Measurements from ENCODE around the gene MED12L.

MED12L gene

DNA sequence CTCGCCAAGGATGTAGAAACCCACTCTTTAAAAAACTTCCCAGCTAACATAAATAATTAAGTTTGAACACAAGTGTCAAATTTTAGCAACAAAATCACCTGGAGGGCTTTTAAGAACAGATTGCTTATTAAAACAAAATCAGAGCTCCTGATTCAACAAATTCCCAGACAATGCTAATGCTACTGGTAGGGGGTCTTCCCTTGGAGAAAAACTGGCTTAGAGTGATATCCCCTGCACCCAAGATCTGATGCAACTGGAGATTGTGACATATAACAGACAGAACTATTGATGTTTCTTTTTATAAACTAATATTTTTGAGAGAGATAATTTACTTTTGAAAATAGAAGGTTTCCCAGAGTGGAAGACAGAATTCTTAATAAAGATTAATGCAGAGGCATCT is 355.5 kb downstream of the MED12L start:
- Mint-ChIP-seq H3K9me3 (peaks cover 9% of the 10 kb centered on the region), H3K4me3 (no peak overlapping the region), H3K27me3 (ENCODE audit: low read depth) (no peaks in the 10 kb centered on the region), H3K4me1 (no peaks in the 10 kb centered on the region), H3K36me3 (ENCODE audit: low read depth) (no peaks in the 10 kb centered on the region), H3K27ac (no peak overlapping the region)
- TF ChIP-seq, protein P1, sequence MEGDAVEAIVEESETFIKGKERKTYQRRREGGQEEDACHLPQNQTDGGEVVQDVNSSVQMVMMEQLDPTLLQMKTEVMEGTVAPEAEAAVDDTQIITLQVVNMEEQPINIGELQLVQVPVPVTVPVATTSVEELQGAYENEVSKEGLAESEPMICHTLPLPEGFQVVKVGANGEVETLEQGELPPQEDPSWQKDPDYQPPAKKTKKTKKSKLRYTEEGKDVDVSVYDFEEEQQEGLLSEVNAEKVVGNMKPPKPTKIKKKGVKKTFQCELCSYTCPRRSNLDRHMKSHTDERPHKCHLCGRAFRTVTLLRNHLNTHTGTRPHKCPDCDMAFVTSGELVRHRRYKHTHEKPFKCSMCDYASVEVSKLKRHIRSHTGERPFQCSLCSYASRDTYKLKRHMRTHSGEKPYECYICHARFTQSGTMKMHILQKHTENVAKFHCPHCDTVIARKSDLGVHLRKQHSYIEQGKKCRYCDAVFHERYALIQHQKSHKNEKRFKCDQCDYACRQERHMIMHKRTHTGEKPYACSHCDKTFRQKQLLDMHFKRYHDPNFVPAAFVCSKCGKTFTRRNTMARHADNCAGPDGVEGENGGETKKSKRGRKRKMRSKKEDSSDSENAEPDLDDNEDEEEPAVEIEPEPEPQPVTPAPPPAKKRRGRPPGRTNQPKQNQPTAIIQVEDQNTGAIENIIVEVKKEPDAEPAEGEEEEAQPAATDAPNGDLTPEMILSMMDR (IDR thresholded peaks at IDR 0.05; ENCODE audit: unreplicated experiment in 3 of 3), result no peak

DNA sequence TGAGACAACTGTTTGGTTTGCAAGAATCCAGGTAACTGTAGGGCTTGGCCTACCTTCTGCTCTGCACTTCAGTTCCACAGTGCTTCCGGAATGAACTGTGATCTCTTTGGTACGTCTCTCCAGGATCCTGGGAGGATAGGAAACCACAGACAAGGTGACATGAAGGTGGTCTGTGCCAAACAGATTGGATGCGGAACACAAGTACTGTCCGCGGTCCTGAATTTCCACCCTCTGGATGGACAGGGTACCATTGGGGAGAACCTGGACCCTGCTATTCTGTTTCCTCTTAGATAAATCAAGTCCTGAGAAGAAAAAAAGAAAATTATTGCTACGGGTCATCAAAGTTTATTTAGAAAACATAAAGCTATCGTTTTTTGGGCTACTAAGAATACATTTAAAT is 358.1 kb downstream of the MED12L start:
- Mint-ChIP-seq H3K27ac (no peak overlapping the region), H3K27me3 (ENCODE audit: low read depth) (no peaks in the 10 kb centered on the region), H3K4me1 (no peaks in the 10 kb centered on the region), H3K4me3 (no peak overlapping the region), H3K36me3 (ENCODE audit: low read depth) (no peaks in the 10 kb centered on the region), H3K9me3 (peaks cover 14% of the 10 kb centered on the region)
- TF ChIP-seq, protein P1 (IDR thresholded peaks at IDR 0.05; ENCODE audit: unreplicated experiment in 3 of 3), result no peak

DNA sequence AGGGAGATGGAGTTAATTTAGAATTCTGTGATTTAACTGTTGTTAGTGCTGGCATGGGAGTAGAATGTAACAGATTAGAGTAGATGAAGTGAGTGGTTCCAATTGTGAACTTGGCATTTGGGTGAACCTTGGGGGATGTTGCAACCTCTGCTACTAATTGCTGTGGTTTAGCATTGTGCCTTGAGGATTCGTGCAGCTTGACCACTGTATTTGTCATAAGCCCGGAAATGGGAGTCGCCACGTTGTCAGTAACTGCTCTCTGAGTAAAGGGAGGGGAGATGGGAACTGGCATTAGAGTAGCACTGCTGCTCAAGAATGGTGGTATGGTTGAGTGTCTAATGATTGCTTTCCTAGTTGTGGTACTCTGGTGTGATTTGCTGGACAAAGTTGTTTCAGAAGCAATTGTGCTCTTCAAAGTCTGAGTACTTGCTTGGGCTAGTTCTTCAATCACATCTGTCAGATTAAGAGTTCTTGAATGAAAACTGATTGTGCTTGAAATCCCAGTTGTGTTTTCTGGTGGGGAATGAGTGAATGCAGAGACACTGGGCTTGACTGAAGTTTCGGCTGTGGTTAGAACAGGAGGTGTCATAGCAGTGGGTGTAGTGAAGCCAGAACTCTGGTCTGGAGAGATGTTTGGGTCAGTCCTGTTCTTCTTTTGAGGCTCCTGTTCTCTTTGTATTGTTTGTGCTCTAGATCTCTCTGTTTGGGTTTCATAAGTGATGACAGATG is 360.0 kb downstream of the MED12L start:
- Mint-ChIP-seq H3K27me3 (ENCODE audit: low read depth) (no peaks in the 10 kb centered on the region), H3K27ac (no peak overlapping the region), H3K9me3 (peaks cover 14% of the 10 kb centered on the region), H3K4me1 (no peaks in the 10 kb centered on the region), H3K36me3 (ENCODE audit: low read depth) (no peaks in the 10 kb centered on the region), H3K4me3 (no peak overlapping the region)
- TF ChIP-seq, protein P1 (IDR thresholded peaks at IDR 0.05; ENCODE audit: unreplicated experiment in 3 of 3), result no peak

DNA sequence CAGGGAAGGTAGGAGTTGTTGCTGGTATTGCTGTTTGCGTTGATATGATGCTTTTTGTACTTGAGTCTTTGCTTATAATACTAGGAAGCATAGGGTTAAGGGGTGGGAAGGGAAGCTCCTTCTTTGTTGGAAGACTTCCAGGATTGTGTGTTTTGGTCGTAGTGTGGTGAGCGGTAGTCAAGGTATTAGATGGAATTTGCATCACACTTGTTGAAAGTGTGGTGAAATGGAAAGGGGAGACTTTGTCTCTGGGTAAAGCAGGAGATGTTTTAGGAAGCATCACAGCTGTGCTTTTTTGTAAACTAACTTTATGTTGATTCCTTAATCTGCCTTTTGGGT is 360.5 kb downstream of the MED12L start:
- Mint-ChIP-seq H3K27me3 (ENCODE audit: low read depth) (peaks cover under 1% of the 10 kb centered on the region), H3K4me1 (no peaks in the 10 kb centered on the region), H3K27ac (no peak overlapping the region), H3K36me3 (ENCODE audit: low read depth) (peaks cover under 1% of the 10 kb centered on the region), H3K9me3 (peaks cover 14% of the 10 kb centered on the region), H3K4me3 (no peak overlapping the region)
- TF ChIP-seq, protein P1 (IDR thresholded peaks at IDR 0.05; ENCODE audit: unreplicated experiment in 3 of 3), result no peak

DNA sequence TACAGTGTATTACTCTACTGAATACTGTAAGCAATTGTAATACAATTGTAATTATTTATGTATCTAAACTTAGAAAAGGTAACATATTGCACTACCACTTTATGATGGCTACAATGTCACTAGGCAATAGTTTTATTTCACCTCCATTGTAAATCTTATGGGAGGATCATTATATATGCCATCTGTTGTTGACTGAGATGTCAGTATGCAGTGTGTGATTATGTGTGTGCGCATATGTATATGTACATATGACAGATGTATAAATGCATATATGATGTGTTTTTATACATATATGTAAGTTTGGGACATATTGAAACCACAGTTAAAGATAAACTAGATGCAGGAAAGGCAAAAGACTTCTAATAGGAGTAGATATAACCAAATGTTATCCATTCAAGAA is 366.9 kb downstream of the MED12L start:
- Mint-ChIP-seq H3K27ac (no peak overlapping the region), H3K36me3 (ENCODE audit: low read depth) (peaks cover 3% of the 10 kb centered on the region), H3K4me1 (no peaks in the 10 kb centered on the region), H3K27me3 (ENCODE audit: low read depth) (peaks cover 4% of the 10 kb centered on the region), H3K9me3 (no peaks in the 10 kb centered on the region), H3K4me3 (no peak overlapping the region)
- TF ChIP-seq, protein P1 (IDR thresholded peaks at IDR 0.05; ENCODE audit: unreplicated experiment in 3 of 3), result no peak

DNA sequence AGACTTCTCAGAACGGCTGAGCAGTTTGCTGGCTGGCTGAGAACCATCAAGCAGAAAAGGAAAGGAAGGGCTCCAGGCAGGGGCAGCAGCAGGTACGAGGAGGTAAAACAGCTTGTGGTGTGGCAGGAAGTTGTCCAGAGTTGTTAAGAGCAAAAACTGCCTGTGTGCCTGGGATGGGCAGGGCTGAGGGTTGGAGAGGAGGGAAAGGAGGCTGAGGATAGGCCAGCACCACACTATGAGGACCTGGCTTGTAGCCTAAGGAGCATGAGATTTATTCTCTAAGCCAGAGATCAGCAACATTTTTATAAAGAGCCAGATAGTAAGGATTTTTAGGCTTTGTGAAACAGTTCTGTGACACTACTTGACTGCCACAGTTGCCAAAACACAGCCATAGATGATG is 367.4 kb downstream of the MED12L start:
- H3K27me3 Mint-ChIP-seq (ENCODE audit: low read depth), result peaks cover 4% of the 10 kb centered on the region
- no peak overlapping the region for H3K27ac Mint-ChIP-seq
- H3K4me1 Mint-ChIP-seq, result no peaks in the 10 kb centered on the region
- H3K9me3 Mint-ChIP-seq, result no peaks in the 10 kb centered on the region
- TF ChIP-seq, protein P1 (IDR thresholded peaks at IDR 0.05; ENCODE audit: unreplicated experiment in 3 of 3), result no peak
- H3K4me3 Mint-ChIP-seq, result no peak overlapping the region
- H3K36me3 Mint-ChIP-seq (ENCODE audit: low read depth), result peaks cover 3% of the 10 kb centered on the region

All from nephron (organoid).